ENCODE measurements around the gene GSN.

The GSN gene

GRCh38 chr9:121246821-121247561, 21.0 kb upstream of the GSN start:
- DNase-seq (ENCODE audit: low read depth), result peak; percentile 94

GRCh38 chr9:121249563-121249962, 18.4 kb upstream of the GSN start:
- DNase-seq (ENCODE audit: low read depth), result no peak

- DNase-seq (ENCODE audit: low read depth), result no peak
Measured at GRCh38 chr9:121252104-121252851, 15.7 kb upstream of the GSN start.

- DNase-seq (ENCODE audit: low read depth), result no peak
Measured at GRCh38 chr9:121253162-121253561, 14.8 kb upstream of the GSN start.

GRCh38 chr9:121253821-121254501, 14.0 kb upstream of the GSN start:
- DNase-seq (ENCODE audit: low read depth), result no peak

GRCh38 chr9:121259498-121259897, 8.5 kb upstream of the GSN start:
- DNase-seq (ENCODE audit: low read depth), result no peak

- DNase-seq (ENCODE audit: low read depth), result no peak
Measured at GRCh38 chr9:121259935-121260334, 8.0 kb upstream of the GSN start.

GRCh38 chr9:121260457-121261106, 7.4 kb upstream of the GSN start:
- no peak for DNase-seq (ENCODE audit: low read depth)

- DNase-seq (ENCODE audit: low read depth), result peak; percentile 54
Measured at GRCh38 chr9:121261107-121261460, 6.9 kb upstream of the GSN start.

GRCh38 chr9:121261755-121262154, 6.2 kb upstream of the GSN start:
- DNase-seq (ENCODE audit: low read depth), result no peak

GRCh38 chr9:121262423-121262822, 5.5 kb upstream of the GSN start:
- DNase-seq (ENCODE audit: low read depth), result peak; percentile 69

GRCh38 chr9:121262953-121263352, 5.0 kb upstream of the GSN start:
- no peak for DNase-seq (ENCODE audit: low read depth)

GRCh38 chr9:121266356-121266755, 1.6 kb upstream of the GSN start:
- DNase-seq (ENCODE audit: low read depth), result no peak

GRCh38 chr9:121266906-121267650, 884 bp upstream of the GSN start:
- no peak for DNase-seq (ENCODE audit: low read depth)

- DNase-seq (ENCODE audit: low read depth), result no peak
Measured at GRCh38 chr9:121268598-121268850, 562 bp downstream of the GSN start.

- peak; percentile 72 for DNase-seq (ENCODE audit: low read depth)
Measured at GRCh38 chr9:121268851-121269641, 1.1 kb downstream of the GSN start.

- DNase-seq (ENCODE audit: low read depth), result peak; percentile 59
Measured at GRCh38 chr9:121269642-121270254, 1.8 kb downstream of the GSN start.

- peak; percentile 94 for DNase-seq (ENCODE audit: low read depth)
Measured at GRCh38 chr9:121271368-121272341, 3.7 kb downstream of the GSN start.

GRCh38 chr9:121272401-121272948, 4.5 kb downstream of the GSN start:
- no peak for DNase-seq (ENCODE audit: low read depth)

All from EH (cell line).